HepG2 (cell line): Measurements from ENCODE around the gene SAPCD1. TPM values are rescaled to one million over a fixed set of nuclear protein-coding genes. Genes with fewer than 3 reads are reported as not detected.

Source experiments
- ADNP ChIP-seq: sonication (generic); formaldehyde crosslinking; IDR thresholded peaks from 2 replicates; pipeline ENCODE4 v1.4.0; 2020; ENCODE audit warnings: missing genetic modification reagents
- DNMT1 ChIP-seq: sonication (generic); formaldehyde crosslinking; IDR thresholded peaks from 2 replicates; pipeline ENCODE4 v1.5.1; 2020; ENCODE audit warnings: mild to moderate bottlenecking, missing genetic modification reagents
- ETV5 ChIP-seq: IDR thresholded peaks from 2 replicates; pipeline ENCODE4 v1.6.1; 2018; ENCODE audit warnings: missing biosample characterization, missing genetic modification reagents, inconsistent platforms, borderline replicate concordance
- GATAD1 ChIP-seq: IDR thresholded peaks from 2 replicates; pipeline ENCODE4 v1.6.1; 2016; ENCODE audit warnings: missing genetic modification reagents, missing compliant biosample characterization
- HES4 ChIP-seq: sonication (generic); formaldehyde crosslinking; IDR thresholded peaks from 2 replicates; pipeline ENCODE4 v1.9.0; 2021; ENCODE audit warnings: mild to moderate bottlenecking, missing genetic modification reagents, borderline replicate concordance
- JUND ChIP-seq: sonication (generic); formaldehyde crosslinking; IDR thresholded peaks from 2 replicates; pipeline ENCODE4 v1.8.0; 2022; ENCODE audit warnings: mild to moderate bottlenecking, missing genetic modification reagents
- NBN ChIP-seq: fragments of 450-650 bp; conservative IDR thresholded peaks from 2 replicates; pipeline ENCODE4 v1.6.1; 2017
- PCBP1 ChIP-seq: fragments of 200-400 bp; formaldehyde crosslinking; IDR thresholded peaks from 2 replicates; pipeline ENCODE4 v1.6.1; 2017; ENCODE audit warnings: mild to moderate bottlenecking, low read depth, low read length, borderline replicate concordance
- REXO4 ChIP-seq: sonication (generic); formaldehyde crosslinking; IDR thresholded peaks from 2 replicates; pipeline ENCODE4 v1.8.0; 2022; ENCODE audit warnings: missing genetic modification reagents, mild to moderate bottlenecking, borderline replicate concordance
- TOE1 ChIP-seq: sonication (generic); formaldehyde crosslinking; IDR thresholded peaks from 2 replicates; pipeline ENCODE4 v1.4.0; 2020; ENCODE audit warnings: mild to moderate bottlenecking, missing genetic modification reagents
- ZNF10 ChIP-seq: sonication (generic); formaldehyde crosslinking; IDR thresholded peaks from 2 replicates; pipeline ENCODE4 v1.4.0; 2020; ENCODE audit warnings: mild to moderate bottlenecking, low read depth, missing genetic modification reagents, borderline replicate concordance
- ZNF350 ChIP-seq: sonication (generic); formaldehyde crosslinking; IDR thresholded peaks from 2 replicates; pipeline ENCODE4 v1.4.0; 2020; ENCODE audit warnings: mild to moderate bottlenecking, low read depth, missing genetic modification reagents, borderline replicate concordance
- ZNF546 ChIP-seq: sonication (generic); formaldehyde crosslinking; conservative IDR thresholded peaks from 2 replicates; pipeline ENCODE4 v1.8.1; 2023; ENCODE audit warnings: mild to moderate bottlenecking, missing genetic modification reagents
- ZNF562 ChIP-seq: sonication (generic); formaldehyde crosslinking; IDR thresholded peaks from 2 replicates; pipeline ENCODE4 v1.8.0; 2022; ENCODE audit warnings: missing genetic modification reagents, borderline replicate concordance
- polyA plus RNA-seq, 8 experiments: library from polyadenylated mRNA; depleted of rRNA in 3 of 8; stranded (reverse) in 7 of 8; unstranded in 1 of 8; fragments of >200 nt; fragmentation: Illumina TruSeq in 4 of 8; extraction: Trizol in 4 of 8; gene quantifications; 2 replicates each; pipeline versions ENCODE4 v1.2.1 to v1.2.3, GENCODE V29; 2011 to 2016; ENCODE audit warnings: low read depth in 4 of 8, missing spikeins in 1 of 8, mixed read lengths in 1 of 8; ENCODE audit not compliant: insufficient read depth in 1 of 8
- total RNA-seq, 5 experiments: library from RNA; depleted of rRNA; stranded (reverse); fragments of >200 nt; fragmentation: Illumina TruSeq; extraction: Trizol; gene quantifications; 2 replicates each; pipeline ENCODE4 v1.2.3, GENCODE V29; 2016; ENCODE audit warnings: low read depth in 1 of 5
- TF ChIP-seq, protein P1 (sequence below): fragments of 450-650 bp; IDR thresholded peaks from 2 replicates; pipeline ENCODE4 v1.6.1; 2016
- TF ChIP-seq, protein P2 (sequence below): sonication (generic); formaldehyde crosslinking; IDR thresholded peaks from 2 replicates; pipeline ENCODE4 v1.4.0; 2020; ENCODE audit warnings: missing genetic modification reagents, borderline replicate concordance
- TF ChIP-seq, protein P3 (sequence below): sonication (generic); formaldehyde crosslinking; IDR thresholded peaks from 2 replicates; pipeline ENCODE4 v1.4.0; 2020; ENCODE audit warnings: mild to moderate bottlenecking, low read depth, missing genetic modification reagents
- TF ChIP-seq, protein P4 (sequence below): sonication (generic); formaldehyde crosslinking; IDR thresholded peaks from 2 replicates; pipeline ENCODE4 v1.4.0; 2020; ENCODE audit warnings: mild to moderate bottlenecking, missing genetic modification reagents

The SAPCD1 gene
- total and polyA plus RNA-seq, 2 of the 13 experiments (the other 11 are each of a cell fraction or from before 2014, with no cell fraction given), result 2.5 to 3.9 TPM

DNA sequence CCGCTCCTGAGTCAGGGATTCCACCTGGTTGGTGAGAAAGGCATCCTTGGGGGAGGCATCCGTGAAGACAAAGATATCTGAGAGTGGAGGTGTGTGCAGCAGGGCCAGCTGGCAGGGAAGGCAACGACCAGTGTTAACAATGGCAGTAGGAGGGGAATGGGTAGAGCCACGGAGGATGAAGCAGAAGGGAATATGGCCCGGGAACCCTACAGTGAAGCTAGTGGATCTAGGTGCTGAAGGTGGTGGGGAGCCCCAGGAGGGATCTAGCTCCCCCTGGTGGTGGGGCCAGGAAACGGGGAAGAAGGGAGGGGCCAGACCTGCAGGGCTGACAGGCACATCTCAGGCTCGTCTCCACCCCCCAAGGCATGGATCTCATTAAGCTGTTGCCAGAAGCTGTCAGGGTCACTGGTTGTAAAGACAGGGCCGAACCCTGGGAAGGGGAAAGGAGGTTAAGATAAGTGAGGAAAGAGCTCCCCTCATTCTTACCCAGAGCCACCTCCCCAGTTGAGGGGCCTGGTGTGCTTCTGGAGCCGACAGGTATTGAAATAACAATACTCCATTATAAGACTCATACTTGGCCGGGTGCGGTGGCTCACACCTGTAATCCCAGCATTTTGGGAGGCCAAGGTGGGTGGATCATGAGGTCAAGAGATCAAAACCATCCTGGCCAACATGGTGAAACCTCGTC is 7.4 kb downstream of the SAPCD1 start (continued):
- TF ChIP-seq NBN (no peak), GATAD1 (CRISPR knock-in tag) (peak; percentile 58), HES4 (no peak), JUND (CRISPR knock-in tag) (no peak), TOE1 (CRISPR knock-in tag) (no peak), PCBP1 (no peak), ETV5 (CRISPR knock-in tag) (no peak), ZNF562 (CRISPR knock-in tag) (no peak), DNMT1 (CRISPR knock-in tag) (peak; percentile 83; the same call in 1 of the 2 replicates), ADNP (CRISPR knock-in tag) (no peak), ZNF350 (CRISPR knock-in tag) (peak; percentile 52; the same call in 1 of the 2 replicates), REXO4 (CRISPR knock-in tag) (no peak), ZNF546 (CRISPR knock-in tag) (no peak), ZNF10 (CRISPR knock-in tag) (no peak)
- TF ChIP-seq, protein P1, sequence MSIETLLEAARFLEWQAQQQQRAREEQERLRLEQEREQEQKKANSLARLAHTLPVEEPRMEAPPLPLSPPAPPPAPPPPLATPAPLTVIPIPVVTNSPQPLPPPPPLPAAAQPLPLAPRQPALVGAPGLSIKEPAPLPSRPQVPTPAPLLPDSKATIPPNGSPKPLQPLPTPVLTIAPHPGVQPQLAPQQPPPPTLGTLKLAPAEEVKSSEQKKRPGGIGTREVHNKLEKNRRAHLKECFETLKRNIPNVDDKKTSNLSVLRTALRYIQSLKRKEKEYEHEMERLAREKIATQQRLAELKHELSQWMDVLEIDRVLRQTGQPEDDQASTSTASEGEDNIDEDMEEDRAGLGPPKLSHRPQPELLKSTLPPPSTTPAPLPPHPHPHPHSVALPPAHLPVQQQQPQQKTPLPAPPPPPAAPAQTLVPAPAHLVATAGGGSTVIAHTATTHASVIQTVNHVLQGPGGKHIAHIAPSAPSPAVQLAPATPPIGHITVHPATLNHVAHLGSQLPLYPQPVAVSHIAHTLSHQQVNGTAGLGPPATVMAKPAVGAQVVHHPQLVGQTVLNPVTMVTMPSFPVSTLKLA, result no peak
- TF ChIP-seq, protein P2, sequence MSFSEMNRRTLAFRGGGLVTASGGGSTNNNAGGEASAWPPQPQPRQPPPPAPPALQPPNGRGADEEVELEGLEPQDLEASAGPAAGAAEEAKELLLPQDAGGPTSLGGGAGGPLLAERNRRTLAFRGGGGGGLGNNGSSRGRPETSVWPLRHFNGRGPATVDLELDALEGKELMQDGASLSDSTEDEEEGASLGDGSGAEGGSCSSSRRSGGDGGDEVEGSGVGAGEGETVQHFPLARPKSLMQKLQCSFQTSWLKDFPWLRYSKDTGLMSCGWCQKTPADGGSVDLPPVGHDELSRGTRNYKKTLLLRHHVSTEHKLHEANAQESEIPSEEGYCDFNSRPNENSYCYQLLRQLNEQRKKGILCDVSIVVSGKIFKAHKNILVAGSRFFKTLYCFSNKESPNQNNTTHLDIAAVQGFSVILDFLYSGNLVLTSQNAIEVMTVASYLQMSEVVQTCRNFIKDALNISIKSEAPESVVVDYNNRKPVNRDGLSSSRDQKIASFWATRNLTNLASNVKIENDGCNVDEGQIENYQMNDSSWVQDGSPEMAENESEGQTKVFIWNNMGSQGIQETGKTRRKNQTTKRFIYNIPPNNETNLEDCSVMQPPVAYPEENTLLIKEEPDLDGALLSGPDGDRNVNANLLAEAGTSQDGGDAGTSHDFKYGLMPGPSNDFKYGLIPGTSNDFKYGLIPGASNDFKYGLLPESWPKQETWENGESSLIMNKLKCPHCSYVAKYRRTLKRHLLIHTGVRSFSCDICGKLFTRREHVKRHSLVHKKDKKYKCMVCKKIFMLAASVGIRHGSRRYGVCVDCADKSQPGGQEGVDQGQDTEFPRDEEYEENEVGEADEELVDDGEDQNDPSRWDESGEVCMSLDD (CRISPR knock-in tag), result no peak
- TF ChIP-seq, protein P3, sequence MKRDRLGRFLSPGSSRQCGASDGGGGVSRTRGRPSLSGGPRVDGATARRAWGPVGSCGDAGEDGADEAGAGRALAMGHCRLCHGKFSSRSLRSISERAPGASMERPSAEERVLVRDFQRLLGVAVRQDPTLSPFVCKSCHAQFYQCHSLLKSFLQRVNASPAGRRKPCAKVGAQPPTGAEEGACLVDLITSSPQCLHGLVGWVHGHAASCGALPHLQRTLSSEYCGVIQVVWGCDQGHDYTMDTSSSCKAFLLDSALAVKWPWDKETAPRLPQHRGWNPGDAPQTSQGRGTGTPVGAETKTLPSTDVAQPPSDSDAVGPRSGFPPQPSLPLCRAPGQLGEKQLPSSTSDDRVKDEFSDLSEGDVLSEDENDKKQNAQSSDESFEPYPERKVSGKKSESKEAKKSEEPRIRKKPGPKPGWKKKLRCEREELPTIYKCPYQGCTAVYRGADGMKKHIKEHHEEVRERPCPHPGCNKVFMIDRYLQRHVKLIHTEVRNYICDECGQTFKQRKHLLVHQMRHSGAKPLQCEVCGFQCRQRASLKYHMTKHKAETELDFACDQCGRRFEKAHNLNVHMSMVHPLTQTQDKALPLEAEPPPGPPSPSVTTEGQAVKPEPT (CRISPR knock-in tag), result 0 out of 2 replicates have a peak, but pooled peaks have one; percentile 61
- TF ChIP-seq, protein P4, sequence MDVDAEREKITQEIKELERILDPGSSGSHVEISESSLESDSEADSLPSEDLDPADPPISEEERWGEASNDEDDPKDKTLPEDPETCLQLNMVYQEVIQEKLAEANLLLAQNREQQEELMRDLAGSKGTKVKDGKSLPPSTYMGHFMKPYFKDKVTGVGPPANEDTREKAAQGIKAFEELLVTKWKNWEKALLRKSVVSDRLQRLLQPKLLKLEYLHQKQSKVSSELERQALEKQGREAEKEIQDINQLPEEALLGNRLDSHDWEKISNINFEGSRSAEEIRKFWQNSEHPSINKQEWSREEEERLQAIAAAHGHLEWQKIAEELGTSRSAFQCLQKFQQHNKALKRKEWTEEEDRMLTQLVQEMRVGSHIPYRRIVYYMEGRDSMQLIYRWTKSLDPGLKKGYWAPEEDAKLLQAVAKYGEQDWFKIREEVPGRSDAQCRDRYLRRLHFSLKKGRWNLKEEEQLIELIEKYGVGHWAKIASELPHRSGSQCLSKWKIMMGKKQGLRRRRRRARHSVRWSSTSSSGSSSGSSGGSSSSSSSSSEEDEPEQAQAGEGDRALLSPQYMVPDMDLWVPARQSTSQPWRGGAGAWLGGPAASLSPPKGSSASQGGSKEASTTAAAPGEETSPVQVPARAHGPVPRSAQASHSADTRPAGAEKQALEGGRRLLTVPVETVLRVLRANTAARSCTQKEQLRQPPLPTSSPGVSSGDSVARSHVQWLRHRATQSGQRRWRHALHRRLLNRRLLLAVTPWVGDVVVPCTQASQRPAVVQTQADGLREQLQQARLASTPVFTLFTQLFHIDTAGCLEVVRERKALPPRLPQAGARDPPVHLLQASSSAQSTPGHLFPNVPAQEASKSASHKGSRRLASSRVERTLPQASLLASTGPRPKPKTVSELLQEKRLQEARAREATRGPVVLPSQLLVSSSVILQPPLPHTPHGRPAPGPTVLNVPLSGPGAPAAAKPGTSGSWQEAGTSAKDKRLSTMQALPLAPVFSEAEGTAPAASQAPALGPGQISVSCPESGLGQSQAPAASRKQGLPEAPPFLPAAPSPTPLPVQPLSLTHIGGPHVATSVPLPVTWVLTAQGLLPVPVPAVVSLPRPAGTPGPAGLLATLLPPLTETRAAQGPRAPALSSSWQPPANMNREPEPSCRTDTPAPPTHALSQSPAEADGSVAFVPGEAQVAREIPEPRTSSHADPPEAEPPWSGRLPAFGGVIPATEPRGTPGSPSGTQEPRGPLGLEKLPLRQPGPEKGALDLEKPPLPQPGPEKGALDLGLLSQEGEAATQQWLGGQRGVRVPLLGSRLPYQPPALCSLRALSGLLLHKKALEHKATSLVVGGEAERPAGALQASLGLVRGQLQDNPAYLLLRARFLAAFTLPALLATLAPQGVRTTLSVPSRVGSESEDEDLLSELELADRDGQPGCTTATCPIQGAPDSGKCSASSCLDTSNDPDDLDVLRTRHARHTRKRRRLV (CRISPR knock-in tag), result no peak
